Endothelial cell of umbilical vein (primary cell): ENCODE results near the gene LAMC3. TPM values are rescaled to one million over a fixed set of nuclear protein-coding genes. Genes with fewer than 3 reads are reported as not detected.

Experiments used
- BruUV-seq: library from RNA; stranded (reverse); fragments of 400-500 nt; replicated peaks from 2 replicates; lab custom pipeline; 2021; lab: Mats Ljungman, UMichigan
- CTCF ChIA-PET: fragments of 300-600, 350-600 bp; sonication (Branson Sonifier 250); formaldehyde crosslinking; loops from one replicate; lab custom pipeline; 2021; ENCODE audit warnings: antibody characterized with exemption, inconsistent platforms; lab: Charles Lee
- POLR2A ChIA-PET: fragments of 300-600, 350-600 bp; sonication (Branson Sonifier 250); formaldehyde crosslinking; loops from one replicate; lab custom pipeline; 2021; ENCODE audit warnings: antibody characterized with exemption, inconsistent platforms; lab: Charles Lee
- DNase-seq: peaks from one replicate; pipeline ENCODE4 v3.0.0-alpha.2; 2011; ENCODE audit warnings: low read depth, low spot score
- FAIRE-seq: peaks from 2 replicates; lab custom pipeline; 2011; peaks lifted over from hg19 to GRCh38; lab: Jason Lieb, UNC
- H2AFZ ChIP-seq: 2 replicates; pipeline ENCODE4 v1.6.0; 2012; ENCODE audit warnings: low read depth, low read length, control low read depth, inconsistent platforms
- H3K27ac ChIP-seq: 2 replicates; pipeline ENCODE4 v1.5.1; 2011; ENCODE audit warnings: low read depth, mild to moderate bottlenecking, control low read depth, low read length, moderate library complexity; ENCODE audit not compliant: insufficient read depth
- H3K27me3 ChIP-seq, 2 experiments: 2 replicates each; pipeline versions ENCODE4 v1.6.0 to v1.6.1; 2011; ENCODE audit warnings: low read length in 2 of 2, mixed read lengths in 1 of 2; ENCODE audit not compliant: control insufficient read depth in 2 of 2, insufficient read depth in 2 of 2
- H3K36me3 ChIP-seq, 2 experiments: 2 replicates in 1 of 2; 3 replicates in 1 of 2; pipeline ENCODE4 v1.5.1; 2011; ENCODE audit warnings: low read length in 2 of 2, mild to moderate bottlenecking in 1 of 2, moderate library complexity in 1 of 2; ENCODE audit not compliant: control insufficient read depth in 2 of 2, insufficient read depth in 2 of 2; ENCODE audit errors: extremely low read depth in 1 of 2
- H3K4me1 ChIP-seq: 3 replicates; pipeline ENCODE4 v1.5.1; 2011; ENCODE audit warnings: mild to moderate bottlenecking, low read length; ENCODE audit not compliant: control insufficient read depth, insufficient read depth; ENCODE audit errors: extremely low read depth
- H3K4me2 ChIP-seq: 2 replicates; pipeline ENCODE4 v1.6.1; 2011; ENCODE audit warnings: low read length, control low read depth, mixed read lengths; ENCODE audit not compliant: insufficient read depth
- H3K4me3 ChIP-seq, 3 experiments: fragments of 200-600 bp in 1 of 3; sonication (generic), shearing (Covaris generic) in 1 of 3; replicated peaks in 1 of 3; 2 replicates each; pipeline ENCODE4 v1.5.1; 2011 to 2016; ENCODE audit warnings: control low read depth in 3 of 3, low read length in 3 of 3, mild to moderate bottlenecking in 2 of 3, inconsistent platforms in 1 of 3, low read depth in 1 of 3, moderate library complexity in 1 of 3; ENCODE audit not compliant: insufficient read depth in 1 of 3
- H3K79me2 ChIP-seq: 2 replicates; pipeline ENCODE4 v1.6.0; 2012; ENCODE audit warnings: low read length, inconsistent platforms; ENCODE audit not compliant: control insufficient read depth, insufficient read depth
- H3K9ac ChIP-seq: replicated peaks from 2 replicates; pipeline ENCODE3; 2011; ENCODE audit warnings: low read length, control low read depth; ENCODE audit not compliant: insufficient read depth; ENCODE audit errors: extremely low read depth
- H3K9me1 ChIP-seq: replicated peaks from 3 replicates; pipeline ENCODE4 v1.6.0; 2011; ENCODE audit warnings: mild to moderate bottlenecking, low read length; ENCODE audit not compliant: control insufficient read depth, insufficient read depth; ENCODE audit errors: extremely low read depth
- H3K9me3 ChIP-seq: replicated peaks from 2 replicates; pipeline ENCODE4 v1.5.1; 2012; ENCODE audit warnings: low read length, inconsistent platforms; ENCODE audit not compliant: control insufficient read depth, insufficient read depth
- H4K20me1 ChIP-seq: replicated peaks from 2 replicates; pipeline ENCODE3; 2011; ENCODE audit warnings: mild to moderate bottlenecking, low read length; ENCODE audit not compliant: control insufficient read depth, insufficient read depth; ENCODE audit errors: extremely low read depth
- CTCF ChIP-seq, 2 donors: IDR thresholded peaks; 1 replicate in 1 of 2; 2 replicates in 1 of 2; pipeline ENCODE4 v1.5.1; 2011; ENCODE audit warnings: low read length in 2 of 2, mild to moderate bottlenecking in 2 of 2, moderate library complexity in 2 of 2, control low read depth in 1 of 2, inconsistent platforms in 1 of 2, low read depth in 1 of 2; ENCODE audit not compliant: insufficient read depth in 1 of 2; ENCODE audit errors: extremely low read depth in 1 of 2
- EZH2 ChIP-seq: IDR thresholded peaks from 2 replicates; pipeline ENCODE4 v1.6.1; 2012; ENCODE audit warnings: borderline replicate concordance, low read depth, mild to moderate bottlenecking, moderate library complexity, low read length, inconsistent platforms; ENCODE audit not compliant: severe bottlenecking
- FOS ChIP-seq: IDR thresholded peaks from 2 replicates; pipeline ENCODE4 v1.6.1; 2011; ENCODE audit warnings: mild to moderate bottlenecking, low read length, moderate library complexity, borderline replicate concordance; ENCODE audit not compliant: insufficient read depth
- GATA2 ChIP-seq: IDR thresholded peaks from 2 replicates; pipeline ENCODE4 v1.7.0; 2011; ENCODE audit warnings: low read depth, mild to moderate bottlenecking, moderate library complexity, mixed read lengths, low read length; ENCODE audit not compliant: insufficient read length, insufficient read depth
- JUN ChIP-seq: IDR thresholded peaks from 2 replicates; pipeline ENCODE4 v1.6.1; 2011; ENCODE audit warnings: borderline replicate concordance, low read depth; ENCODE audit not compliant: insufficient read length, insufficient read depth
- MYC ChIP-seq: IDR thresholded peaks from one replicate; pipeline ENCODE4 v1.6.1; 2011; ENCODE audit warnings: mild to moderate bottlenecking, low read depth, low read length
- POLR2A ChIP-seq: IDR thresholded peaks from 2 replicates; pipeline ENCODE4 v1.6.1; 2012; ENCODE audit warnings: low read depth, mild to moderate bottlenecking, control low read depth, low read length
- POLR2AphosphoS5 ChIP-seq: IDR thresholded peaks from 2 replicates; pipeline ENCODE4 v1.6.1; 2012; ENCODE audit warnings: low read depth, mild to moderate bottlenecking, control low read depth, low read length, moderate library complexity; ENCODE audit not compliant: insufficient read depth
- dilution Hi-C: fragments of 300-500 bp; cut with MboI; formaldehyde crosslinking; loops from one replicate; pipeline ENCODE4 v1.15.0; 2019; ENCODE audit warnings: low sequenced_read_pairs; ENCODE audit not compliant: extremely low pct_ligation_motif_present
- intact Hi-C: fragments of 100-400 bp; cut with micrococcal nuclease; formaldehyde crosslinking; loops from one replicate; pipeline ENCODE4 v1.10.0; 2022
- polyA plus RNA-seq, 4 experiments: library from polyadenylated mRNA; depleted of rRNA in 3 of 4; stranded (reverse) in 3 of 4; unstranded in 1 of 4; fragments of >200 nt; gene quantifications; 2 replicates each; pipeline versions ENCODE4 v1.2.1 to v1.2.3, GENCODE V29; 2011 to 2012; ENCODE audit warnings: missing spikeins in 1 of 4
- total RNA-seq: library from RNA; stranded (reverse); gene quantifications from 2 replicates; pipeline ENCODE4 v1.2.3, GENCODE V29; 2021
- TF ChIP-seq, protein P1 (sequence below): IDR thresholded peaks from 2 replicates; pipeline ENCODE4 v1.6.1; 2011; ENCODE audit not compliant: insufficient read depth, insufficient read length

Gene LAMC3
- total and polyA plus RNA-seq, 2 donors (not counting 3 experiments of a cell fraction or from before 2014, with no cell fraction given): 0.18 to 0.38 TPM

DNA sequence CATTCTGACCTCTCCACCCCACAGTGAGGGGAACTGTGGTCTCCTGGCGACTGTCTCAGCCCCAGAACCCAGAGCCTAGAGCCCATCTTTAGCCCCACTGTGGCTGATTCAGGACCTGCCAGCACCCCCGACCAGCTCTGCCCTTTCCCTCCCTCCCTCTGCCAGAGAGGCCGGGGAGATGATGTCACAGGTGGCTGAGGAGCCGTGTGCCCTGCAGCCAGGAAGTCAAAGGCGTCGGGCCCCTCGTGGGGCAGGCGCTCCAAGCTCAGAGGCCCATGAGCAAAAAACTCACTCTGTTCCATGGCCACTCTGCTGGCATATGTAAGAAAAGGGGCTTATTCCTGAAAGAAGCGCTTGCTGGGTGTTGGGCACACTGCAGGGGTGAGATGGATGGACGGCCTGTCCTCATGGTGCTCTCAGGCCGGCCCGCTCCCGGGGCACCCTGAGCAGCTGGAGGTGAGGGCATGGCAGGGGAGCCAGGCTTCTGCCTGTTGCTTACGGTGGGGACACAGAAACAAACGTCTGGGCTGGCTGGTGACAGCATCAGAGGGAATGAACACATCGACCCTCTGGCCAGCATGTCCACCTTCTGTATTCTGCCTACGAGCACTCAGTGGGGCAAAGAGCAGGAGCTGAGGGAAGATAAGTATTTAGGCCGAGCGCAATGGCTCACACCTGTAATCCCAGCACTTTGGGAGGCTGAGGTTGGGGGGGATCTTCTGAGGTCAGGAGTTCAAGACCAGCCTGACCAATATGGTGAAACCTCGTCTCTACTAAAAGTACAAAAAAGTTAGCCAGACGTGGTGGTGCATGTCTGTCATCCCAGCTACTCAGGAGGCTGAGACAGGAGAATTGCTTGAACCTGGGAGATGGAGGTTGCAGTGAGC lies 41.1 kb downstream of the LAMC3 start:
- ChIA-PET CTCF (interaction anchor here (0.9 to 8.5 kb wide), 6 partner anchors 8 to 183 kb away, joined by 3 to 133 read pairs (median 4); no protein-coding TSS in a partner anchor), POLR2A (no interaction called here)
- TF ChIP-seq, protein P1, sequence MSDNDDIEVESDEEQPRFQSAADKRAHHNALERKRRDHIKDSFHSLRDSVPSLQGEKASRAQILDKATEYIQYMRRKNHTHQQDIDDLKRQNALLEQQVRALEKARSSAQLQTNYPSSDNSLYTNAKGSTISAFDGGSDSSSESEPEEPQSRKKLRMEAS: no peak
- Histone ChIP-seq H4K20me1 (no peaks in the 10 kb centered on the region), H3K9ac (no peak overlapping the region), H3K27me3 (no peaks in the 10 kb centered on the region), H3K9me1 (no peaks in the 10 kb centered on the region), H3K4me3 (no peak overlapping the region), H3K79me2 (no peaks in the 10 kb centered on the region), H3K9me3 (no peaks in the 10 kb centered on the region), H3K4me2 (no peak overlapping the region), H3K4me1 (no peaks in the 10 kb centered on the region), H2AFZ (no peak overlapping the region), H3K27ac (no peak overlapping the region), H3K36me3 (no peaks in the 10 kb centered on the region)
- BruUV-seq: no TSS peak
- DNase-seq (no peak), FAIRE-seq (no peak)
- intact Hi-C loops: loop anchor here (5.0 kb wide), 3 partner anchors 158 to 353 kb away; no protein-coding TSS in a partner anchor
- dilution Hi-C loops: no loop called here

GRCh38 chr9:131050831-131051230 lies 41.9 kb downstream of the LAMC3 start:
- Histone ChIP-seq H3K27me3 (no peaks in the 10 kb centered on the region), H3K9me3 (no peaks in the 10 kb centered on the region), H4K20me1 (no peaks in the 10 kb centered on the region), H2AFZ (no peak overlapping the region), H3K9ac (no peak overlapping the region), H3K79me2 (no peaks in the 10 kb centered on the region), H3K4me2 (no peak overlapping the region), H3K36me3 (no peaks in the 10 kb centered on the region), H3K4me1 (no peaks in the 10 kb centered on the region), H3K4me3 (no peak overlapping the region), H3K9me1 (no peaks in the 10 kb centered on the region), H3K27ac (no peak overlapping the region)
- POLR2A ChIA-PET: no interaction called here
- CTCF ChIA-PET: interaction anchor here (0.8 to 8.5 kb wide), 3 partner anchors 12 to 183 kb away, joined by 3 to 133 read pairs (median 4); no protein-coding TSS in a partner anchor
- TF ChIP-seq CTCF (IDR thresholded peaks at IDR 0.05; ENCODE audit: extremely low read depth in 1 of 2, insufficient read depth in 1 of 2, low read depth in 1 of 2, low read length in 2 of 2): no peak
- no peak for TF ChIP-seq FOS
- no peak for TF ChIP-seq GATA2
- no peak for TF ChIP-seq EZH2
- TF ChIP-seq, protein P1: no peak
- no peak for TF ChIP-seq POLR2AphosphoS5
- no peak for TF ChIP-seq POLR2A
- TF ChIP-seq JUN: no peak
- TF ChIP-seq MYC: no peak
- DNase-seq (no peak), FAIRE-seq (no peak)
- dilution Hi-C loops: no loop called here
- BruUV-seq: no TSS peak
- intact Hi-C loops: no loop called here
